HG03571 (cell line): Measurements from ENCODE around the gene SGSH.
"Not testable (repeated sequence)": the region's sequence is repeated elsewhere in the genome, so short reads cannot be mapped to it uniquely, and the experiment has no call there.

ENCODE experiments used
- ATAC-seq: cut with Tn5 transposase; IDR thresholded peaks from one replicate; pipeline ENCODE4 v1.9.1; 2021; ENCODE audit not compliant: unreplicated experiment

Gene SGSH

DNA sequence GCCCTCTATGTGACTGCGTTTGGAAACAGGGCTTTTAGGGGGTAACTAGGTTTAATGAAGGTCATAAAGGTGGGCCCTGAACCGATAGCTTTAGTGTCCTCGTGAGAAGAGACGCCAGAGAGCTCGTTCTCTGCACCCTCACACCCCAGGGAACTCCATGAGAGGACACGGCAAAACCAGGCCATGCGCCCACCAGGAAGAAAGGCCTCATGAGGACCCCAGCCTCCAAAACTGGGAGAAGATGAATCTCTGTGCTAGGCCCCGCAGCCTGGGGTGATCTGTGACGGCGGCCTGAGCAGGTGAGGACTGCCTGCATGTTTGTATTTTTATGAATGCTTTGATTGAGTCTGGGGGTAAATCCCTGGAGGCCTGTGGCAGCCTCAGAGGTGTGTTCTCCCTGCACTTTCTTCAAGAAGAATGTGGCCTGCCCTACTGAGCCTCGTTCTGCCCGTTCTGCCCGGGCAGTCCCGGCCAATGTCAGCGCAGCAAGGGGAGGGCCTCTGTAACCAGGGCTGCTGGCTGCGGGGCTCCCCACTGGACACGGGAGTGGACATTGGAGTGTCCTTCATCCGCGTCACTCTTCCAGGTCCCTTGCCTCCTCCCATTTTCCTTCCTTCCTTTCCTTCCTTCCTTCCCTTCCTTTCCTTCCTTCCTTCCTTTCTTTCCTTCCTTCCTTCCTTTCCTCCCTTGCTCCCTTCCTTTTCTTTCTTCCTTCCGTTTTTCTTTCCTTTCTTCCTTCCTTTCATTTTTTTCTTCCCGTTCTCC lies 33.7 kb upstream of the SGSH start:
- no peak for ATAC-seq

DNA sequence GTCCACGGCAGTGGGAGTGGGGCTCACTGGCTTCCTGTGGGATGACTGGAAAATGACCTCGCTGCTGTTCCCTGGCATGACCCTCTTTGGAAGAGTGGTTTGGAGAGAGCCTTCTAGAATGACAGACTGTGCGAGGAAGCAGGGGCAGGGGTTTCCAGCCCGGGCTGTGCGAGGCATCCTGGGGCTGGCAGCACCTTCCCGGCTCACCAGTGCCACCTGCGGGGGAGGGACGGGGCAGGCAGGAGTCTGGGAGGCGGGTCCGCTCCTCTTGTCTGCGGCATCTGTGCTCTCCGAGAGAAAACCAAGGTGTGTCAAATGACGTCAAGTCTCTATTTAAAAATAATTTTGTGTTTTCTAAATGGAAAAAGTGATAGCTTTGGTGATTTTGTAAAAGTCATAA lies 32.7 kb upstream of the SGSH start:
- no peak for ATAC-seq

- ATAC-seq = no peak
Measured at GRCh38 chr17:80251966-80252365, 31.8 kb upstream of the SGSH start.

- no peak for ATAC-seq
Measured at GRCh38 chr17:80248894-80249710, 29.0 kb upstream of the SGSH start.

DNA sequence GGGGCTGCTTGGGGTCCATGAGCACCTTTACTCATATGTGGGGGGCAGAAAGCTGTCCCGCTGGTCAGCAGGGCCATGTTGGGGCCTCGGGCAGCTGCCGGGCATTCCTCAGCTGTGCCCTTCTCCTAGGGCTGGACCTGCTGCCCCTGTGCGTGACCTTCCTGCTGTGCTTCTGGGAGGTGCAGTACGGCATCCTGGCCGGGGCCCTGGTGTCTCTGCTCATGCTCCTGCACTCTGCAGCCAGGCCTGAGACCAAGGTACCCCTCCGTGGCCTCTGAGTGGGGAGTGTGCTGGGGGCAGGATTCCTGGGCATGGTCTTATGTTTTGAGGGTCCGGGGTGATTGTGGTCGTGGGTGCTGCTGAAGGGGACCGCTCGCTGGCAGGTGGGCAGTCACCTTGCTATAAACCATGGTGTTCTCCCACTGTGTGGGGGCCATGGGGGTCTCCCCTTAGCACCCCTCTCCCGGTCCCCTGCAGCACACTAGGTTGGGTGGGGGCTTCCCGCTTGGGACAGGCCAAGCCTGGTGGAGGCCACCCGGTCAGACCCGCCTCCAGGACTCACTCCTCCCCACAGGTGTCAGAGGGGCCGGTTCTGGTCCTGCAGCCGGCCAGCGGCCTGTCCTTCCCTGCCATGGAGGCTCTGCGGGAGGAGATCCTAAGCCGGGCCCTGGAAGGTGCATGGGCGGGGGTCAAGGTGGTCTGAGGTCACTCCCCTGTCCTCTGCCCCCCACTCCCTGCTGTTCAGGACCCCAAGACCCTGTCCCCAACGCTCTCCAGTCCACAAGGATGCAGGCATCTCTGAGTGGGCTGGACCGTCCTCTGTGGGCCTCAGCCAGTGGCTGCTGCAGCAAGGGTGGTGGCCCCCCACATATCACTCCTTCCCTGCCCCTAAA lies 28.1 kb upstream of the SGSH start:
- ATAC-seq = no peak

- no peak for ATAC-seq
Measured at GRCh38 chr17:80247561-80247960, 27.4 kb upstream of the SGSH start.

DNA sequence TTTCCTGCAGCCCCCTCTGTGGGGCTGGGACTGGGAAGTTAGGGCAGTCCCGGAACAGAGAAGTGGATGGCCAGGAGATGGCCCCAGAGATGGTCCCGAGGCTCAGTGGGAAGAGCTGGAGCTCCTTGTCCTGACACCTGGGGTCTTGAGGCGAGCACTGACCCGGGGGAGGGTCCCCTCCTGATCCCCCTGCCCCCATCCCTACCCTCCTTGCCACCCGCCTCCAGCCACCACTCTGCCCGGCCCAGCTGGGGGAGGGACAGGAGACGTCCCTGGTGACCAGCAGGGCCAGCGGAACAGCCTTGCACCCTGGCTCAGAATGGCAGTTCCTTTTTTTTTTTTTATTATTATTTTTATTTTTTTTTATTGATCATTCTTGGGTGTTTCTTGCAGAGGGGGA lies 26.6 kb upstream of the SGSH start:
- no peak for ATAC-seq

DNA sequence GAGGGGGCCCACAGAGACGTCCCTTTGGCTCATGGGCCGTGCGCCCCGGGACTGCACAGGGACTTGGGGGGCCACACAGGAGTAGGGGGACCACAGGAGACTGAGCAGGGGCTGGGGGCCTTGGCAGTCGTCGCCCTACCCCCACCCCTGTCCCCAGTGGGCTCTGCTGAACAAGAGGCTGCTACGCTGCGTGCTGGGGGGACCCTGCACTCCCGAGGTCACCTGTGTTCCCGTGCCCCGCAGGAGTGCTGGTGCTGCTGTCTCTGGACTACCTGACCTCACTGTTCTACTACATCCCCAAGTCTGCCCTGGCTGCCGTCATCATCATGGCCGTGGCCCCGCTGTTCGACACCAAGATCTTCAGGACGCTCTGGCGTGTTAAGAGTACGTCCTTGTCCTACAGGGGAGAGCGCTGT lies 26.1 kb upstream of the SGSH start:
- ATAC-seq = no peak

- ATAC-seq = no peak
Measured at GRCh38 chr17:80245566-80246265, 25.6 kb upstream of the SGSH start.

GRCh38 chr17:80244871-80245509 lies 24.9 kb upstream of the SGSH start:
- no peak for ATAC-seq

- ATAC-seq = not testable (repeated sequence)
Measured at GRCh38 chr17:80244448-80244847, 24.3 kb upstream of the SGSH start.

DNA sequence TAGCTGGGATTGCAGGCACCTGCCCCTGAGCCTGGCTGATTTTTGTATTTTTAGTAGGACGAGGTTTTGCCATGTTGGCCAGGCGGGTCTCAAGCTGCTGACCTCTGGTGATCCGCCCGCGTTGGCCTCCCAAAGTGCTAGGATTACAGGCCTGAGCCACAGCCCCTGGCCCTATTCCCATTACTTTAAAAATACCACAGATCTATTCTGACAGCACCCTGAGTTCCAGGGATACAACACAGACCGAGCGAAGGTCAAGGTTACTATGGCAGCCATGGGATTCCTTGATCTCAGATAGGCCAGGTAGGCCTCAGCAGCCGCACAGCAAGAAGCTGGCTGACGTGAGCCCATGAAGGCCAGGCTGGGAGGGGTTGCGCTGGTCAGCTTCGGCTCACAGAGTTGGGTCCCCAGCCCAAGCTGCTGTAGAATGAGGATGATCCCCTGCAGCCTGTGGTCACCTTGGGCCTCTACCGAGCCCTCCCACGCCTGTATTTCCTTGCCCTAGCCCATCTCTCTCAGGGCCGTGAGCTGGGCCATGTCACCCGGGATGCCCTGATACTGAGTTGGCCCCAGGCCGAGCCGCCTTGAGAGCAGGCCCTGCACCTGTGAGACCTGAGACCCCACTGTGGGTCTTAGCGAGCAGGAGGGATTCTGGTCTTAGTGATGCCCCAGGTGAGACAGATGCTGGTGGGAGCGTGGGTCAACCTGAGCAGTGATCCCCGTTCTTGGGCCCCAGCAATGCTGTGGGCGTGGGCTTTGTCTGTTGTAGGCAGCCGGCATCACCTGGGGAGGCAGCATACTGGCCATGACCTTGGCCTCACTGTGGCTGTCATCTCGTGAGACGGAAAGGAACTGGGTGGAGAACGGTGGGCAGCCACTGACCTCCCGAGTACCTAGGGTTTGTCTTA lies 23.6 kb upstream of the SGSH start:
- ATAC-seq = no peak

GRCh38 chr17:80242505-80242904 lies 22.4 kb upstream of the SGSH start:
- no peak for ATAC-seq

- ATAC-seq = no peak
Measured at GRCh38 chr17:80237386-80237785, 17.3 kb upstream of the SGSH start.

GRCh38 chr17:80236911-80237310 lies 16.8 kb upstream of the SGSH start:
- no peak for ATAC-seq

GRCh38 chr17:80233202-80233601 lies 13.1 kb upstream of the SGSH start:
- no peak for ATAC-seq

DNA sequence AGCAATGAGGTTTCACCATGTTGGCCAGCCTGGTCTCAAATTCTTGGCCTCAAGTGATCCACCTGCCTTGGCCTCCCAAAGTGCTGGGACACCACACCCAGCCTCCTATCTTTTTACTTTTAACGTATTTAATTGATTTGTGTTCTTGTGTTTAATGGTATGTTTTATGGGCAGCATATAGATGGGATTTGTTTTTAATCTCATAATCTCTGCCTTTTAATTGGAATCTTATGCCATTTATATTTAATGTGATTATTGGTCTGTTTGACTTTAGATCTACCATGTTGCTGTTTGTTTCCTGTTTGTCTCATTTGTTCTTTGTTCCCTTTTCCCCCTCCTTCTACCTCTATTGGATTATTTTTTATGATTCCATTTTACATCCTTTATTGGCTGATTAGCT lies 12.3 kb upstream of the SGSH start:
- no peak for ATAC-seq

GRCh38 chr17:80229011-80229410 lies 8.9 kb upstream of the SGSH start:
- ATAC-seq = no peak

DNA sequence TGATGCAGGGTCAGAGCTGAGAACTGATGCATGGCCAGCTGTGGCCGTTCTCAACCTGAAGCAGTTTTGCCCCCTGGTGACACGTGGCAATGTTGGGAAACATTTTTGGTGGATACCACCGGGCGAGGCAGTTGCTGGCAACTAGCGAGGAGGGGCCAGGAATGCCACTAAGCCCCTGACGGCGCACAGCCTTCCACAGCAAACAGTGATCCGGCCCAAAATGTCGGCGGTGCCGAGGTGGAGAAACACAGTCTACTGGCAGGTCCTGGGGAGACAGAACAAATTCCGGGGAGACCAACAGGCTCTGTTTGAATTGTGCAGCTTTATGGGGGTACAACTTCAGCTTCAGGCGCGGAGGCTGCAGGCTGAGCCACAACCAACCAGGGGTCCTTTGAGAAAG lies 8.3 kb upstream of the SGSH start:
- ATAC-seq = no peak
